Gastrocnemius medialis (tissue), 4 donors: ENCODE results near the gene PTPN3.

Source experiments
- CTCF ChIP-seq, 5 experiments: fragments of 450-650 bp in 3 of 5; fragments of 200-600 bp in 2 of 5; sonication (generic) in 2 of 5; IDR thresholded peaks in 4 of 5; conservative IDR thresholded peaks in 1 of 5; 1 replicate in 4 of 5; 2 replicates in 1 of 5; pipeline ENCODE4 v1.5.1; 2016 to 2019; ENCODE audit warnings: antibody characterized with exemption in 5 of 5, mild to moderate bottlenecking in 3 of 5, moderate library complexity in 3 of 5
- POLR2A ChIP-seq, 2 donors: fragments of 450-650 bp; IDR thresholded peaks; one replicate each; pipeline ENCODE4 v1.6.1; 2017; ENCODE audit warnings: antibody characterized with exemption in 2 of 2, mild to moderate bottlenecking in 2 of 2, moderate library complexity in 2 of 2

- TF ChIP-seq CTCF (IDR thresholded peaks at IDR 0.05 in 4 of 5, conservative IDR thresholded peaks at IDR 0.05 in 1 of 5) (no peak), POLR2A (IDR thresholded peaks at IDR 0.05) (no peak)
These were observed 69.3 kb downstream of the PTPN3 start for GRCh38 chr9:109428854-109429253.
